WI38 (cell line): ENCODE results near the gene TMTC2.

Experiments used
- H3K4me3 ChIP-seq: 2 replicates; pipeline ENCODE4 v1.5.1; 2011; ENCODE audit warnings: low read depth, mild to moderate bottlenecking, control low read depth, low read length
- CTCF ChIP-seq: IDR thresholded peaks from 2 replicates; pipeline ENCODE4 v1.5.1; 2012; ENCODE audit warnings: low read depth, mild to moderate bottlenecking, control low read depth, low read length

TMTC2 gene

GRCh38 chr12:82650627-82651337 lies 35.9 kb upstream of the TMTC2 start:
- TF ChIP-seq CTCF: no peak
- no peak overlapping the region for H3K4me3 ChIP-seq

GRCh38 chr12:82651489-82651888 lies 35.2 kb upstream of the TMTC2 start:
- H3K4me3 ChIP-seq: no peak overlapping the region
- TF ChIP-seq CTCF: no peak

- no peak for TF ChIP-seq CTCF
- no peak overlapping the region for H3K4me3 ChIP-seq
Observed at GRCh38 chr12:82652071-82652470, 34.6 kb upstream of the TMTC2 start.

GRCh38 chr12:82655751-82656150 lies 31.0 kb upstream of the TMTC2 start:
- no peak overlapping the region for H3K4me3 ChIP-seq
- TF ChIP-seq CTCF: no peak

- H3K4me3 ChIP-seq: no peak overlapping the region
- no peak for TF ChIP-seq CTCF
Observed at GRCh38 chr12:82659343-82660207, 27.1 kb upstream of the TMTC2 start.

GRCh38 chr12:82660541-82661325 lies 26.0 kb upstream of the TMTC2 start:
- H3K4me3 ChIP-seq: no peak overlapping the region
- TF ChIP-seq CTCF: no peak

- no peak for TF ChIP-seq CTCF
- no peak overlapping the region for H3K4me3 ChIP-seq
Observed at GRCh38 chr12:82663893-82664292, 22.8 kb upstream of the TMTC2 start.
